HepG2 (cell line): Measurements from ENCODE around the gene SLC39A8. TPM values are rescaled to one million over a fixed set of nuclear protein-coding genes. Genes with fewer than 3 reads are reported as not detected.
A peak's percentile ranks its signal among the peaks of the same experiment; 100 is the strongest.

Experiments
- CEBPG ChIP-seq: IDR thresholded peaks from 2 replicates; pipeline ENCODE4 v1.6.1; 2016
- CREM ChIP-seq, 2 experiments: sonication (generic) in 1 of 2; formaldehyde crosslinking in 1 of 2; IDR thresholded peaks; 2 replicates each; pipeline versions ENCODE4 v1.4.0 to v1.6.1; 2016 to 2020; ENCODE audit warnings: antibody characterized with exemption in 1 of 2, mild to moderate bottlenecking in 1 of 2, missing genetic modification reagents in 1 of 2
- ELF3 ChIP-seq: IDR thresholded peaks from 2 replicates; pipeline ENCODE4 v1.6.1; 2016; ENCODE audit warnings: missing genetic modification reagents, missing compliant biosample characterization
- HNRNPK ChIP-seq: fragments of 200-400 bp; formaldehyde crosslinking; IDR thresholded peaks from 2 replicates; pipeline ENCODE4 v1.6.1; 2018; ENCODE audit warnings: low read length, low read depth, moderate library complexity, mild to moderate bottlenecking; ENCODE audit not compliant: poor library complexity, severe bottlenecking
- KDM3A ChIP-seq: IDR thresholded peaks from 2 replicates; pipeline ENCODE4 v1.6.1; 2018; ENCODE audit warnings: low read depth, missing compliant biosample characterization
- KDM4B ChIP-seq: sonication (generic); formaldehyde crosslinking; IDR thresholded peaks from 2 replicates; pipeline ENCODE4 v1.4.0; 2020; ENCODE audit warnings: missing genetic modification reagents
- MEIS2 ChIP-seq: sonication (generic); formaldehyde crosslinking; IDR thresholded peaks from 2 replicates; pipeline ENCODE4 v1.9.0; 2021; ENCODE audit warnings: mild to moderate bottlenecking, missing genetic modification reagents
- POLR2A ChIP-seq, 2 experiments: IDR thresholded peaks; 2 replicates each; pipeline ENCODE4 v1.6.1; 2011; ENCODE audit warnings: low read depth in 2 of 2, low read length in 2 of 2, mild to moderate bottlenecking in 1 of 2, moderate library complexity in 1 of 2; ENCODE audit not compliant: insufficient read depth in 1 of 2
- POLR2AphosphoS5 ChIP-seq: IDR thresholded peaks from 2 replicates; pipeline ENCODE4 v1.6.1; 2012; ENCODE audit warnings: low read depth, low read length
- POLR2G ChIP-seq: fragments of 200-400 bp; formaldehyde crosslinking; IDR thresholded peaks from 2 replicates; pipeline ENCODE4 v1.6.1; 2018; ENCODE audit warnings: mild to moderate bottlenecking, low read depth, low read length, moderate library complexity
- SUZ12 ChIP-seq: fragments of 150-350 bp; IDR thresholded peaks from 2 replicates; pipeline ENCODE4 v1.6.1; 2014; ENCODE audit warnings: low read depth, low read length
- TBL1XR1 ChIP-seq: fragments of 150-350 bp; IDR thresholded peaks from 2 replicates; pipeline ENCODE4 v1.6.1; 2014; ENCODE audit warnings: borderline replicate concordance, low read length; ENCODE audit not compliant: partially characterized antibody
- TRIM24 ChIP-seq: sonication (generic); formaldehyde crosslinking; IDR thresholded peaks from 2 replicates; pipeline ENCODE4 v1.8.0; 2022; ENCODE audit warnings: mild to moderate bottlenecking, missing genetic modification reagents
- ZFP41 ChIP-seq: sonication (generic); formaldehyde crosslinking; IDR thresholded peaks from 2 replicates; pipeline ENCODE4 v1.4.0; 2020; ENCODE audit warnings: mild to moderate bottlenecking, missing genetic modification reagents, borderline replicate concordance
- ZMYM3 ChIP-seq: sonication (generic); formaldehyde crosslinking; IDR thresholded peaks from 2 replicates; pipeline ENCODE4 v1.5.1; 2020; ENCODE audit warnings: mild to moderate bottlenecking, missing genetic modification reagents
- ZNF101 ChIP-seq: sonication (generic); formaldehyde crosslinking; IDR thresholded peaks from 2 replicates; pipeline ENCODE4 v1.4.0; 2020; ENCODE audit warnings: mild to moderate bottlenecking, low read depth, missing genetic modification reagents, borderline replicate concordance
- ZNF318 ChIP-seq: sonication (generic); formaldehyde crosslinking; IDR thresholded peaks from 2 replicates; pipeline ENCODE4 v1.4.0; 2020; ENCODE audit warnings: mild to moderate bottlenecking, missing genetic modification reagents
- ZNF333 ChIP-seq: sonication (generic); formaldehyde crosslinking; IDR thresholded peaks from 2 replicates; pipeline ENCODE4 v1.4.0; 2020; ENCODE audit warnings: mild to moderate bottlenecking, missing genetic modification reagents, borderline replicate concordance
- ZNF430 ChIP-seq: sonication (generic); formaldehyde crosslinking; IDR thresholded peaks from 2 replicates; pipeline ENCODE4 v1.9.0; 2021; ENCODE audit warnings: mild to moderate bottlenecking, missing genetic modification reagents
- ZSCAN25 ChIP-seq: sonication (generic); formaldehyde crosslinking; IDR thresholded peaks from 2 replicates; pipeline ENCODE4 v1.8.0; 2022; ENCODE audit warnings: mild to moderate bottlenecking, missing genetic modification reagents
- polyA plus RNA-seq, 8 experiments: library from polyadenylated mRNA; depleted of rRNA in 3 of 8; stranded (reverse) in 7 of 8; unstranded in 1 of 8; fragments of >200 nt; fragmentation: Illumina TruSeq in 4 of 8; extraction: Trizol in 4 of 8; gene quantifications; 2 replicates each; pipeline versions ENCODE4 v1.2.1 to v1.2.3, GENCODE V29; 2011 to 2016; ENCODE audit warnings: low read depth in 4 of 8, missing spikeins in 1 of 8, mixed read lengths in 1 of 8; ENCODE audit not compliant: insufficient read depth in 1 of 8
- total RNA-seq, 5 experiments: library from RNA; depleted of rRNA; stranded (reverse); fragments of >200 nt; fragmentation: Illumina TruSeq; extraction: Trizol; gene quantifications; 2 replicates each; pipeline ENCODE4 v1.2.3, GENCODE V29; 2016; ENCODE audit warnings: low read depth in 1 of 5
- TF ChIP-seq, protein P1 (sequence below): IDR thresholded peaks from 2 replicates; pipeline ENCODE4 v1.6.1; 2016; ENCODE audit warnings: missing biosample characterization, missing genetic modification reagents, low read depth

Gene SLC39A8
- total and polyA plus RNA-seq, 2 of the 13 experiments (the other 11 are each of a cell fraction or from before 2014, with no cell fraction given): 0.22 to 0.38 TPM

DNA sequence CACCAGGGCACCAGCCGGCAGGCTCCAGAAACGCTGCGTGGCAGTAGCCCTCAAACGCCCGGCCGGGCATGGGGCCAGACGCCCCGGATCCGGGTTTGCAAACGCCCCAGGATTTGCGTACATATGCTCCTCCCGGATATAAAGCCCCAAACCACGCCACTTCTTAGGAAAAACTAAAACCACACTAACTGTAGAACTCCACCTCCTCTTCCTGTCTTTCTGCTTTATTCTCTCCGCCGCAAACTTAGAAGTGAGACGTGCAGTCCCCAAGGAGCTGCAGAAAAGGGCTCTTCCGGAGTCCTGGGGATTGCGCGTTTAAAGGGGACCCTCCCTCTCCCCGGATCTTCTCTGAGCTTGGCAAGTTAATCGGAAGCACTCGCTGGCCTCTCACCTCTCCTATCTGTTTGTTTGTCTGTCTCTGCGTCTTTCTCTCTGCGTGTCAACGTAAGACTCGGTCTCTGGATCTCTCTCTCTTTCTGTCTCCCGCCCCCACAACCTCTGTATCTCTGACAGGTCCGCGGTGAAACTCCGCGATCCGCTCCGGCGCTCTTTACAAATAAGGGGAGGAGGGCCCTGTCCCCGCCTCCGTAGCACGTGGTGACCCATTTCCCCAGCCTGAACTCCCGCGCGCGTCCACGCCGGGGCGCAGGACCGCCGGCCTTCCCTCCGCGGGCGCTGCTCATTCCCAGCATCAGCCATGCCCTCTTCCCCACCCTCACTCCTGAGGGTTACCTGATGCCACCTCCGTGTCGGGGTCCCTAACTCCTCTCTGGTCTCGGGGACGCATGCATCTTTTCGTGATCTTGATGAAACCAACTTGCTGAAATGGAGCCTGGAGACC is at the start of gene SLC39A8 (continued):
- TF ChIP-seq, protein P1, sequence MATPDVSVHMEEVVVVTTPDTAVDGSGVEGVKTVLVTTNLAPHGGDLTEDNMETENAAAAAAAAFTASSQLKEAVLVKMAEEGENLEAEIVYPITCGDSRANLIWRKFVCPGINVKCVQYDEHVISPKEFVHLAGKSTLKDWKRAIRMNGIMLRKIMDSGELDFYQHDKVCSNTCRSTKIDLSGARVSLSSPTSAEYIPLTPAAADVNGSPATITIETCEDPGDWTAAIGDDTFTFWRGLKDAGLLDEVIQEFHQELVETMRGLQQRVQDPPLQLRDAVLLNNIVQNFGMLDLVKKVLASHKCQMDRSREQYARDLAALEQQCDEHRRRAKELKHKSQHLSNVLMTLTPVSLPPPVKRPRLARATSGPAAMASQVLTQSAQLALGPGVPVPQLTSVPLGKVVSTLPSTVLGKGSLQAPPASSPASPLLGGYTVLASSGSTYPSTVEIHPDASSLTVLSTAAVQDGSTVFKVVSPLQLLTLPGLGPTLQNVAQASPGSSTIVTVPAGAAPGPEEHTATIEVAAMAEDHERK (CRISPR knock-in tag): no peak
- no peak for TF ChIP-seq CEBPG (CRISPR knock-in tag)
- peak; percentile 52; the same call in 1 of the 2 replicates for TF ChIP-seq MEIS2 (CRISPR knock-in tag)
- TF ChIP-seq ZSCAN25: no peak
- TF ChIP-seq CREM (IDR thresholded peaks at IDR 0.05): no peak
- no peak for TF ChIP-seq CREM (CRISPR knock-in tag; IDR thresholded peaks at IDR 0.05)
- peak; percentile 74; the same call in 1 of the 2 replicates for TF ChIP-seq ZNF430 (CRISPR knock-in tag)
- TF ChIP-seq ZNF318 (CRISPR knock-in tag): no peak
- no peak for TF ChIP-seq SUZ12
- no peak for TF ChIP-seq ZMYM3
- no peak for TF ChIP-seq POLR2G
- no peak for TF ChIP-seq ZNF101 (CRISPR knock-in tag)
- TF ChIP-seq ELF3 (CRISPR knock-in tag): peak; percentile 33; the same call in 1 of the 2 replicates
- no peak for TF ChIP-seq ZFP41
- no peak for TF ChIP-seq POLR2AphosphoS5
- no peak for TF ChIP-seq KDM3A (CRISPR knock-in tag)
- TF ChIP-seq TBL1XR1: no peak
- TF ChIP-seq TRIM24 (CRISPR knock-in tag): no peak
- TF ChIP-seq KDM4B (CRISPR knock-in tag): no peak
- no peak for TF ChIP-seq HNRNPK
- TF ChIP-seq POLR2A (IDR thresholded peaks at IDR 0.05; ENCODE audit: insufficient read depth in 1 of 2, low read depth in 2 of 2, low read length in 2 of 2): no peak
- no peak for TF ChIP-seq ZNF333 (CRISPR knock-in tag)
